HEK293 (cell line): ENCODE measurements around the gene ERICH4.

ENCODE experiments used
- GLI4 ChIP-seq: fragments of 450-650 bp; formaldehyde crosslinking; IDR thresholded peaks from 2 replicates; pipeline ENCODE4 v1.5.1; 2016; ENCODE audit warnings: missing biosample characterization, missing genetic modification characterization
- IKZF3 ChIP-seq: fragments of 450-650 bp; IDR thresholded peaks from 2 replicates; pipeline ENCODE4 v1.5.0; 2018; ENCODE audit warnings: missing biosample characterization, mild to moderate bottlenecking, missing genetic modification characterization, moderate library complexity
- SP2 ChIP-seq: fragments of 450-650 bp; formaldehyde crosslinking; IDR thresholded peaks from 2 replicates; pipeline ENCODE4 v1.5.1; 2016; ENCODE audit warnings: missing biosample characterization, missing genetic modification characterization
- ZNF133 ChIP-seq: fragments of 450-650 bp; formaldehyde crosslinking; IDR thresholded peaks from 2 replicates; pipeline ENCODE4 v1.5.1; 2016; ENCODE audit warnings: missing biosample characterization, missing genetic modification characterization
- ZNF211 ChIP-seq: fragments of 450-650 bp; formaldehyde crosslinking; IDR thresholded peaks from 2 replicates; pipeline ENCODE4 v1.5.1; 2016; ENCODE audit warnings: low read depth, missing biosample characterization, missing genetic modification characterization
- ZNF514 ChIP-seq: fragments of 450-650 bp; formaldehyde crosslinking; IDR thresholded peaks from 2 replicates; pipeline ENCODE4 v1.5.1; 2016; ENCODE audit warnings: missing biosample characterization, missing genetic modification characterization
- ZNF660 ChIP-seq: fragments of 450-650 bp; IDR thresholded peaks from 2 replicates; pipeline ENCODE4 v1.5.1; 2018; ENCODE audit warnings: missing biosample characterization, mild to moderate bottlenecking, missing genetic modification characterization
- TF ChIP-seq, protein P1 (sequence below): IDR thresholded peaks from 2 replicates; pipeline ENCODE4 v1.6.1; 2011; ENCODE audit warnings: mild to moderate bottlenecking, low read depth, low read length, borderline replicate concordance
- TF ChIP-seq, protein P2 (sequence below): fragments of 450-650 bp; formaldehyde crosslinking; IDR thresholded peaks from 2 replicates; pipeline ENCODE4 v1.5.1; 2016; ENCODE audit warnings: missing biosample characterization, missing genetic modification characterization

DNA sequence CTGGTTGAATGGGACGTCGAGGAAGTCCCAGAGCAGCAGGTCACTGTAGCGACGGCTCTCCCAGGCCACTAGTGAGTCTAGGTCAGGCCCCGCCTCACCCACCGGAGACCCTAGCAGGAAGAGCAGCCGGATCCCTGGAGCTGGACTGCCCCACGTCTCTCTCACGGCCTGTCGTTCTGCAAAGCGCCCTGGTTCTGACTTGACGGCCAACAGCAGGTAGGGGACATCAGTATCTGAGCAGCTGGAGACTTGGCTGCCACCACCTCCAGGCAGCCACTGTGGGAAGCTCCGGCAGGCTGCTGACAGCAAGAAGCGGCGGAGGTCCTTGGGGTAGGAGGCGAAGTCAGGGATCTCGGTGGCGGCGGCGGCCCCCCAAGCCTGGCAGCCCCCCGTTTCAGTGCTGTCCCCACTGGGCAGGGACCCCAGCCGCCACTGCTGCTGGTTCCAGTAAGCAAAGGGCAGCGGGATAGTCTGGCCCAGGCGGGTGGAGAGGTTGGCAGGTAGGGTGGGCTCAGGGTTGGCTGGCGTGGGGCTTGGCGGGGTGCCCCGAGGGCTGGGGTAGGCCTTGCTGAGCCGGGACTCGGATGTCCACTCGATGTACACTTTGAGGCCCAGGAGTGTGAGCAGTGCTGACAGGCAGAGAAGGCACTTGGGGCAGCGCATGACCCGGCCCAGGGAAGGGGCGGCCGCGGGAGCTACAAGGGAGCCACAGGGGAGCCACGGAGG is 16.7 kb upstream of the ERICH4 start:
- TF ChIP-seq, protein P1, sequence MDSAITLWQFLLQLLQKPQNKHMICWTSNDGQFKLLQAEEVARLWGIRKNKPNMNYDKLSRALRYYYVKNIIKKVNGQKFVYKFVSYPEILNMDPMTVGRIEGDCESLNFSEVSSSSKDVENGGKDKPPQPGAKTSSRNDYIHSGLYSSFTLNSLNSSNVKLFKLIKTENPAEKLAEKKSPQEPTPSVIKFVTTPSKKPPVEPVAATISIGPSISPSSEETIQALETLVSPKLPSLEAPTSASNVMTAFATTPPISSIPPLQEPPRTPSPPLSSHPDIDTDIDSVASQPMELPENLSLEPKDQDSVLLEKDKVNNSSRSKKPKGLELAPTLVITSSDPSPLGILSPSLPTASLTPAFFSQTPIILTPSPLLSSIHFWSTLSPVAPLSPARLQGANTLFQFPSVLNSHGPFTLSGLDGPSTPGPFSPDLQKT: no peak
- TF ChIP-seq ZNF133 (tag by site-specific recombination) (no peak), IKZF3 (tag by site-specific recombination) (no peak), ZNF211 (no peak), SP2 (tag by site-specific recombination) (no peak), ZNF514 (tag by site-specific recombination) (no peak), GLI4 (tag by site-specific recombination) (no peak), ZNF660 (tag by site-specific recombination) (no peak)
- TF ChIP-seq, protein P2, sequence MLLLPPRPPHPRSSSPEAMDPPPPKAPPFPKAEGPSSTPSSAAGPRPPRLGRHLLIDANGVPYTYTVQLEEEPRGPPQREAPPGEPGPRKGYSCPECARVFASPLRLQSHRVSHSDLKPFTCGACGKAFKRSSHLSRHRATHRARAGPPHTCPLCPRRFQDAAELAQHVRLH (tag by site-specific recombination): no peak
